ENCODE data around the gene CBARP. TPM values are rescaled to one million over a fixed set of nuclear protein-coding genes. Genes with fewer than 3 reads are reported as not detected.
A peak's percentile ranks its signal among the peaks of the same experiment; 100 is the strongest.

CBARP gene
- total and polyA plus RNA-seq, 2 of the 13 experiments (the other 11 are each of a cell fraction or from before 2014, with no cell fraction given): 1.2 to 1.4 TPM

- Histone ChIP-seq H3K36me3 (replicated peaks in 1 of 2; ENCODE audit: control insufficient read depth in 1 of 2, insufficient read depth in 2 of 2, low read length in 2 of 2) (peaks cover 7 to 20% of the 10 kb centered on the region in 2 experiments; a peak in 4 of 5 replicates), H3K4me2 (ENCODE audit: low read depth, low read length) (no peak overlapping the region), H3K4me1 (ENCODE audit: insufficient read depth, low read length) (peaks cover 37% of the 10 kb centered on the region), H3K27ac (ENCODE audit: extremely low read length, insufficient read depth, low read length) (no peak overlapping the region), H3K9me3 (ENCODE audit: low read length) (no peaks in the 10 kb centered on the region), H3K4me3 (replicated peaks in 1 of 3; ENCODE audit: insufficient read depth in 1 of 3, low read depth in 2 of 3, low read length in 3 of 3) (no peak overlapping the region), H3K27me3 (ENCODE audit: control insufficient read depth in 1 of 2, insufficient read depth in 2 of 2, low read length in 2 of 2) (no peaks in the 10 kb centered on the region), H3K9ac (ENCODE audit: insufficient read depth, low read depth, low read length) (no peak overlapping the region), H4K20me1 (ENCODE audit: insufficient read depth, low read length) (peaks cover under 1% of the 10 kb centered on the region; the same call in 1 of the 2 replicates), H2AFZ (ENCODE audit: low read length) (no peak overlapping the region), H3K79me2 (ENCODE audit: insufficient read depth, low read length) (peaks cover 4% of the 10 kb centered on the region)
- BruUV-seq (replicated peaks): no TSS peak
- ATAC-seq (no peak), DNase-seq (ENCODE audit: low spot score) (no peak), FAIRE-seq (no peak)
- ChIA-PET POLR2A (interaction anchor here (0.6 to 1.5 kb wide), 5 partner anchors 10 to 103 kb away, joined by 3 to 12 read pairs (median 5); partner anchors contain the start of gene CIRBP), CTCF (ENCODE audit: low intra/inter-chr PET ratio, low total read pairs) (interaction anchor here (1.6 to 1.9 kb wide), 3 partner anchors 35 to 94 kb away, joined by 6 to 16 read pairs (median 6); no protein-coding TSS in a partner anchor)
- TF ChIP-seq SRY (CRISPR knock-in tag; IDR thresholded peaks at IDR 0.05) (0 out of 2 replicates have a peak, but pooled peaks have one; percentile 9), ZNF746 (CRISPR knock-in tag; IDR thresholded peaks at IDR 0.05) (no peak), RBFOX2 (IDR thresholded peaks at IDR 0.05; ENCODE audit: low read depth, low read length) (0 out of 2 replicates have a peak, but pooled peaks have one; percentile 38), MEIS2 (CRISPR knock-in tag; IDR thresholded peaks at IDR 0.05) (no peak), IKZF5 (CRISPR knock-in tag; IDR thresholded peaks at IDR 0.05) (no peak), EP300 (IDR thresholded peaks at IDR 0.05; ENCODE audit: low read depth in 2 of 2, low read length in 2 of 2) (no peak), EP300 (CRISPR knock-in tag; IDR thresholded peaks at IDR 0.05; ENCODE audit: borderline replicate concordance) (no peak)
- 92% methylated on average over 13 of the region's 25 CpGs for WGBS (ENCODE audit: low lambda C conversion rate)
- intact Hi-C loops (cut with micrococcal nuclease; ENCODE audit: unreplicated experiment) (loop anchor here (1.0 to 2.0 kb wide), 2 partner anchors 36 to 93 kb away; no protein-coding TSS in a partner anchor), in situ Hi-C loops (cut with HindIII; ENCODE audit: extremely low pct_ligation_motif_present, low pct_unique_long_range_greater_than_20kb) (loop anchor here (5.0 kb wide), 1 partner anchor 37 kb away; the partner anchor contains the start of gene ATP5F1D)
These were observed 41.2 kb upstream of the CBARP start for GRCh38 chr19:1278713-1279660.
